Putamen (tissue), 1 donor: ENCODE data around the gene TPP1.

ENCODE experiments used
- DNase-seq: peaks from one replicate; pipeline ENCODE4 v3.0.0-alpha.2; 2016; ENCODE audit warnings: low spot score

TPP1 gene

DNA sequence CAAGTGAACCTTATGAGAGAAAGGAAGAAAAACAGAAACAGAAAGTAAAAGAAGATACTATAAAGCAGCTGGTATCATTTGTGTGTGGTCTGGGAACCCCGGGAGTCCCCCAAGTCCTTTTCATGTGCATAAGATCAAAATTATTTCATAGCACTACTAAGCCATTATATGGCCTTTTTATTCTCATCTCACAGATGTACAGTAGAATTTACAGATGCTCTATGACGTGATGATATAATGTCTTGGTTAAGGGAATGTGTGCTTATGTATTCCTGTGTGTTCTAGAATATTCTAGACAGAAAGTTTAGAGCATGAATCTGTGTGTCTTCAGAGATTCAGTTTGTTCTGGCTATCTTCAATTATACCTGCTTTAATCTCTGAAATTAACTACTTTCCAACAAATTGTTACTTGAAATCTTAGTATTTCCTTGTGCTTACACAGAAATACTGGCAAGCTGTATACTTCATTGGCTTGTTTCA is 8.6 kb upstream of the TPP1 start:
- DNase-seq: no peak

DNA sequence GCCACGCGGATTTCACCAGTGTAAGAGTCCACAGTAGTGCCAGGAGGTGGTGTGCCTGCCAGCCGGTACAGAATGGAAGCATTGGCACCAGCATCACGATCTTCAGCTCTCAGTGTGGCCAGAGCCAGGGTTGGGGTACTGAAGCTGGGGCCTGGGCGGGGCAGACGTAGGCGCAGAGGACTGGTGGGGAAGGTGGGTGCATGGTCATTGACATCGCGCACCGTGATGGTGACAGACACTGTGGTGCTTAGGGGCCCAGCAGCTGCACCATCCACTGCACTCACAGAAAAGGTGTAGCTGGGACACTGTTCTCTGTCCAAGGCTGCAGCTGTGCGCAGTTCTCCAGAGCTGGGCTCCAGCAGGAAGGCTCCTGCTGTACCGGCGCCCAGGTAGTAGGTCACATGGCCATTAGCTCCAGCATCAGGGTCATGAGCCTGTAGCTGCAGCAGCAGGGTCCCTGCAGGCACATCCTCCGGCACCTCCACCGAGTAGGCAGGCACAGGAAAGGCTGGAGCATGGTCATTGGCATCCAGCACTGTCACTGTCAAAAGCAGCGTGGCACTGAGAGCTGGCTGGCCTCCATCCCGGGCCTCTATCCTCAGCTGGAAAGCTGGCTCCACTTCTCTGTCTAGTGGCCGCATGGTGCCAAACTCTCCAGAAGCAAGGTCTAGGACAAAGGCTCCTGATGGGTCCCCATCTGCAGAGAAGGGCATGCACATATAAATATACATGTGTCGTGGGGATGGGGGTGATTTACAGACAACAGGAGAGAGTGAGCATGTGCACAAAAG is 7.9 kb upstream of the TPP1 start:
- no peak for DNase-seq

- no peak for DNase-seq
Observed at GRCh38 chr11:6625832-6626420, 6.7 kb upstream of the TPP1 start.

DNA sequence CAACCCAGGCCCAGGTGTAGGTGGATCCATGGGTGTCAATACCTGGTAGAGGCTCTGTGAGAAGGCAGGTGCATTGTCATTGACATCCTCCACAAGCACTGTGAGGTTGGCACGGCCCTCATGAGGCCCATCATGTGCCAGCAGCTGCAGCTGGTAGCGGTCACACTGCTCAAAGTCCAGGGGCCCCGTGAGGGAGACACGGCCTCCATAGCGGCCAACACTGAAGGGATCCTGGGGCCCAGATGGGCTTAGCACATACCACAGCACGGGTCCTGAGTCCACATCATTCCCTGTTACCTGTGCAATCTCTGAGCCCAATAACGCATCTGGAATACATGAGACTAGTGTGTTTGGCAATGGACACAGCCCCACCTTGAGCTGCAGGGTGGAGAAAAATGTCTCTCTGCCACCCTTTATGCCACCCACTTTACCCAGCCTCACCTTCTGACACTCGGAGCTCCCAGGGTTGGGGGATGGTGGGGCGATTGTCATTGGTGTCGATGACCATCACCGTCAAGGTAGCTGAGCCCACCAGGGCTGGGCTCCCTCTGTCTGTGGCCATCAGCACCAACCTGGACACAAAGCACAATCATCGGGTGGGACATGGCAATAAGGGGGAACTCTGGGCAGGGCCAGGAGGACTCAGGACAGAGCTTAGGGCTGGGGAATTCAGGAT is 6.1 kb upstream of the TPP1 start:
- DNase-seq: no peak

DNA sequence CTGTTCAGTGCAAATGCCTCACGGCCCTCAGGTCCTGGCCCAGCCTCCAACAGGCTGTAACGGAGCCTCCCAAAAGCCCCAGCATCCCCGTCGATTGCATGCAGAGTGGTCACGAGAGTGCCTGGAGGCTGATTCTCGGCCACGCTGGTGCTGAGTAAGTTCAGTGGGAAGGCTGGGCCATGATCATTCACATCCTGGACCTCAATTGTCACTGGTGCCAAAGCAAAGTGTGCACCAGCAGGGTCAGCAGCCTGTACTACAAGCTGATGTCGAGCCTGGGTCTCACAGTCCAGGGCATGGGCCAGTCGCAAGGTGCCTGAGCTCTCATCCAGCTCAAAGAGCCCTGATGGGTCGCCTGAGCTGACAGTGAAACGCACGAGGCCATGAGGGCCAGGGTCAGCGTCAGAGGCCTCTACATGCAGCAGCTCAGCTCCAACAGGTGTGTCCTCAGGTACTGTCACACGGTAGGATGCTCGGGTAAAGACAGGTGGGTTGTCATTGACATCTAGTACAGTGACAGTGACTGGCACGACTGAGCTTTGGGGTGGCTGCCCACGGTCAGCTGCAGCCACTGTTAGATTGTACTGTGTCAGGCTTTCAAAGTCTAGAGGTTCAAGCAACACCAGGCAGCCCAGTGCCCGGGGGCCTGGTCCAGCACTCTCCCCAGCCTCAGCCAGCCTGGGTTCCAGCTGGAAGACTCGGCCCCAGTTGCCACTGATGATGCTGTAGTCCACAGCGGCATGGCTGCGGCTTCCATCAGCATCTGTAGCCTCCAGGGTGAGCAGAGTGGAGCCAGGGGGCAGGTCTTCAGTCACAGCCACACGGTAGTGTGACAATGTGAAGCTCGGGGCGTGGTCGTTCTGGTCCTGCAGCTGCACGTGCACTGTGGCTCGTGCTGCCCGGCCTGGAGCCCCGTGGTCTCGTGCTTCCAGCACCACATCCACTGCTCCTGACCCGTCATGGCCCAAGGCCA is 4.5 kb upstream of the TPP1 start:
- DNase-seq: no peak

GRCh38 chr11:6622261-6623171 is 3.3 kb upstream of the TPP1 start:
- DNase-seq: no peak

GRCh38 chr11:6621711-6622211 is 2.5 kb upstream of the TPP1 start:
- DNase-seq: no peak

DNA sequence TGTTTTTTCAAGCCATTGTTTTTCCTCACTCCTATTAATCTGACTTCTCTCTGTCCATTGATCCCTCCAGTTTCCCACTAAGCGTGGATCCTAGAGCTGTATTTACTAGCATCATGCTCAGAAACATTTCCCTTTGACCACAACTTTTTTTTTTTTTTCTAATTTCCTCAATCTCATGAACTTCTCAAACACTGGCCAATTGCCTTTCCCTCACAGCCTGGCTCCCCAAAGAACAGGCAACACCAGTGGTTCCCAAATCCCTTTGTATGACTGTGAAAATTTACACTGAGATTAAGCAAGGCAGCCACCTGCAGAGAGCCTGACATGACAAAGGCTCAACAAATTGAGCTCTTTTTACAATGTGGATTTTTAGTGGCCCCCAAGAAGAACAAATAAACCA is 1.4 kb upstream of the TPP1 start:
- DNase-seq: no peak

DNA sequence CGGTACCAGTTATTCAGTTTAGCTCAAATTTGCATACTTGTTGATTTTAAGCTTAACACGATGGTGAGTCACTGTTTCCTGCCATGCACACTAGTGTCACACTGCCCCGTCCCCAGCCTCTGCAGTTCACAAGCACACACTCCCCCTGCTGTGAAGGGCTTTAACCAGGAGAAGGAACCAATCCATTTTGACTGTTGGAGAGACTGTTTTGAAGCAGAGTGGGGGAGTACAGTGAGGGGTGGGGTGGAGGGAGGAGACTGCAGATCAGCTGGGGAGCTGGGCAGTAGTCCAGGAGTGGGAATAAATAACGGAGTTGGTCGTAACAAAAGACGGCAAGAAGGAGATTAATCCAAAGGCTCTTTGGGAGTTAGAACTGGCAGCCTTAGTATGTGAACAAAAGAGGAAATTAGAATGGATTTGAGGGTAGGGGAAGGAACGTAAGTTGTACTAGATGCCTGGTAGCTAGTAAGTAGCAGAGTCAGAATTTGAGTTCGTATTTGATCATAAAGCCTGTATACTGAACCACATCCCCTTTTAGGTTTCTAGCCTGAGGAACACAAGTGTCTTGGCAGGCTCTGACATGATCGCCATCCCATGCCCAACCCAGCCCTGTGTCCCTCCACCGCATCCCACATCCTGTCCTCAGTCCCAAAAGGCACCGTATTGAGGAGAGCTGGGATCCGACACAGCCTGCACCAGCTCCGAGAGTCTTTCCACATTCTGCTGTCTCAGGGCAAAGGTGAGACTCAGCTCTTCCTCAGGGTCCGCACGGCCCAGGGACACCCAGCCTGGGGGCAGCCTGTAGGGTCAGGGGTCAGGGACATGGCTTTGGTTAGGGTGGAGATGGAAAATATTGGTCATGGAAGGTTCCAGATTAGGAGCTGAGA is 862 bp downstream of the TPP1 start:
- peak; percentile 56 for DNase-seq

DNA sequence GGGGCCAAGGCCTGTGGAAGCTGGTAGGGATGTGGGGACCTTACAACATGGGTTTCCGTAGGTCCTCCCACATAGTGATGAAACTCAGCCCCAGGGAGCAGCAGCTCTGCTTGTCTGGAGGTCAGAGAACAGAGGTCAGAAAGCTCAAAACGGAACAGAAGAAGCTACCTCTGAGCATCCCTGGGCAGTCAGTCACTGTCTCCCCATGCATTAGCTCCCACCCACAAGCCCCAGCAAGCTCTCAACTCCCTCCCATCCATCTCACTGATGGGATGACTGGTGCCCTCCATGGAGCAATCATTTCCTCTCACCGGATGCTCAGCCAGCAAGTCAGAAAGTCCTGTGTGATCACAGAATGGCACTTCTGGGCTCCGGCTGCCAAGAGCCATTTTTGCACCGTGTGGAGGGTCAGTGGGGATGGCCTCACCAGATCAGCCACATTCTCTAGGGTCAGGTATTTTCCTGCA is 1.9 kb downstream of the TPP1 start:
- DNase-seq: no peak

- no peak for DNase-seq
Observed at GRCh38 chr11:6616596-6617250, 2.5 kb downstream of the TPP1 start.

DNA sequence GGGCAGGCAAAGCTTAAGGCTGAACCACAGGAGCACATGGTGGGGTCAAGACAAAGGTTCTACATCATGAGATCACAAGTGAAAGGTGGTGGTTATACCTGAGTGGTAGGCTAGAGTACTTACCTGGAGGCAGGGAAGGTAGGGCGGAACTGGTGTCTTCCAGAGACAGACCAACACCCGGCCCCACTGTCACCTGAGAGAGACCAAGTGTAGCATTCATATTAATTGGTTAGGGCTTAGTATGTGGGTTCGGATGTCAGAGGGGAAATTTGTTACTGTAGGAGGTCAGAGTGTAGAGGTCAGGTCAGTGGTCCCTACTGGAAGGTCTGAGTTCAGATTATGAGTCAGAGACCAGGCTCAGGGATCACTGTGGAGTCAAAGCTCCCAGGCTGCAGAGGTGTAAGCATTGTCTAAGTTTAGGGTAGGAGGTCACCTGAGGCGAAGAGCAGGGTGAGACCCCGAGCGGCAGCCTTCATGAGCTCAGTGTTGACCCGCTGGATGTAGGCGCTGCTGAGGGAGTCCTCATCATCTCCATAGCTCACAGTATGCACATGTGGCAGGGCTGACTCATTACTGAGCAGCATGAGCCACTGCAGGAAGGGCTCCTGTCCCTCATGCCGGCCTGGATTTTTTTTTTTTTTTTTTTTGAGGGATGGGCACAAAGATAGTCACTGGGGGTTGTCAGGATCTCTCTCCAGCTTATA is 3.2 kb downstream of the TPP1 start:
- DNase-seq: no peak

- no peak for DNase-seq
Observed at GRCh38 chr11:6615046-6615445, 4.2 kb downstream of the TPP1 start.

GRCh38 chr11:6614446-6614845 is 4.8 kb downstream of the TPP1 start:
- DNase-seq: no peak

DNA sequence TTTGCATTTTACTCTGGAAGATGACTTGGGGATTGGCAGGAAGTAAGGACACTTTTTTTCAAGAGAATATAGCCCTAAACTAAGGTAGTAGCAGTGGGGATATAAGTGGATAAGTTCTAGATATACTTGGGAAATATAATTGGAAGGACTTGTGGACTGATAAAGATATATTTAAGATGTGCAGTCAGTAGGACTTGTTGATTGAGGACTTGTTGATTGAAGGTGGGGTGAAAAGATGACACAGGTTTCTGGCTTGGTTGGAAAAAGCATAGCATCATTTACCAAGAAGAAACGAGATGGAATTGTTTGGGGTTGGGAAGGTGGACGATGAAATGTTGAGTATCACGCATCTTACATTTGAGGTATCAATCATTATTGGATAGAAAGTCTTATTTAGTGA is 5.7 kb downstream of the TPP1 start:
- DNase-seq: no peak

DNA sequence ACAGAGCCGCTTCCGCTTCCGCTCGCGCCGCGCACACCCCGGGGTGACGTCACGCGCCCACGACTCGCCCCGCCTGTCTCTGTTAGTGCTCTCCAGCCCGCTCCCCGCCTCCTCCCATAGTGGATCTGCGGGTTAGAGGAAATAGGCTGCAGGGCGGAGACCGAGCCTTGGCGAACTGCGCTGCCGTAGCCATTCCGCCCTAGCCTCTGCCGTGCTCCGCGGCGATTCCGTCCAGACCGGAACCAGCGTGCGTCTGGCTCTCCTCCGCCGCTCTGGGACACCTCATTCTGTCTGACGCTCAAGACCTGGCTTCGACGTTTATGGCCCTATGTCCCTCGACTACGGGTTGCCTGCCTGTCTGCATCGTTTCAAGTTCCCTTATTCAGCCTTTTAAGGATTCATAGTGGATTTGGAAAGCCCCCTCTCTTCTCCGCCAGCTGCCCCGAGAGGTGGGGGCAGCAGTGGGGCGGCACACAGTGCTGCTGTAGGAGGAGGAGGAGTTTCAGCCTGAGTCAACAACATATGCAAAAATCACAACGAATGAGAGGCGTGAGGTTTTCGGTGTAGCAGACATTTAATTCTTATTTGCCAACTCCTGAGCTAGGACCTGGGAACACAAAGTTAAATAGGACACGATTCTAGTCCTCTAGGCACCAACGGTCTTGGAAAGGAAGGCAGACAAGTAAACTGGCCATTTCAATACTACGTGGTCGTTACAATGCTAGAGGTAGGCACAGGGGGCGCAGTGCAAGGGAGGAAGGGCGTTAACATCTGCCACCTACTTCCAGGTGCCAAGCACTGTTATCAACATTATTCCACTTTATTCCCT is 6.8 kb downstream of the TPP1 start, which contains the start of gene TAF10:
TSS of gene TAF10 (minus strand) at position 4 of the 829 bp plus-strand sequence. CDS start 27 bp downstream, outside the sequence.
- peak; percentile 96 for DNase-seq

DNA sequence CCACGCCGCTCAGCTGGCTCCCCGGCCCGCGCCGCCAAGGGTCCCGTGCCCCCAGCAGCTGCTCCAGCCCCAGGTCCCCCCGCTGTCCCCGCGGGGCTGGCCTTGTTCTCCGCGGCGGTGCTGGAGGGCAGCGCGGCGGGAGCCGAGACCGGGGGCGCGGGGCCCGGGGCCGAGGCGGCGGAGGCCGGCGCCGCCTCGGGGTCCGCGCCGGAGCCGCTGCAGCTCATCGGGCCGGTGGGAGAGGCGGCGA is 7.3 kb downstream of the TPP1 start:
- DNase-seq: peak; percentile 13
